Liver (tissue), 9 donors: ENCODE measurements around the gene YTHDF1. TPM values are rescaled to one million over a fixed set of nuclear protein-coding genes. Genes with fewer than 3 reads are reported as not detected.

ENCODE experiments used
- DNase-seq: peaks from one replicate; pipeline ENCODE4 v3.0.0-alpha.2; 2017; ENCODE audit warnings: low spot score
- H3K27ac ChIP-seq, 2 donors: one replicate each; pipeline ENCODE4 v1.7.0; 2013; ENCODE audit warnings: inconsistent platforms in 2 of 2, low read length in 2 of 2, control low read depth in 1 of 2, low read depth in 1 of 2, mild to moderate bottlenecking in 1 of 2
- H3K27me3 ChIP-seq, 4 donors: one replicate each; pipeline versions ENCODE4 v1.6.1 to v1.7.0; 2013; ENCODE audit warnings: low read length in 3 of 4, inconsistent platforms in 1 of 4, mild to moderate bottlenecking in 1 of 4, moderate library complexity in 1 of 4; ENCODE audit not compliant: control insufficient read depth in 4 of 4, insufficient read depth in 4 of 4
- H3K36me3 ChIP-seq, 4 donors: one replicate each; pipeline versions ENCODE4 v1.6.1 to v1.7.0; 2013; ENCODE audit warnings: low read length in 3 of 4, mild to moderate bottlenecking in 3 of 4, low read depth in 1 of 4, moderate library complexity in 1 of 4; ENCODE audit not compliant: control insufficient read depth in 4 of 4, insufficient read depth in 3 of 4
- H3K4me1 ChIP-seq, 4 donors: one replicate each; pipeline versions ENCODE4 v1.6.1 to v1.7.0; 2013; ENCODE audit warnings: low read length in 3 of 4, mild to moderate bottlenecking in 3 of 4, moderate library complexity in 1 of 4; ENCODE audit not compliant: control insufficient read depth in 4 of 4, insufficient read depth in 4 of 4
- H3K4me3 ChIP-seq, 3 donors: one replicate each; pipeline versions ENCODE4 v1.6.1 to v1.7.0; 2013; ENCODE audit warnings: low read length in 3 of 3, control low read depth in 1 of 3, low read depth in 1 of 3, mild to moderate bottlenecking in 1 of 3
- H3K9ac ChIP-seq, 2 donors: one replicate each; pipeline ENCODE4 v1.7.0; 2013; ENCODE audit warnings: low read length in 2 of 2, mild to moderate bottlenecking in 2 of 2, moderate library complexity in 2 of 2, control low read depth in 1 of 2, low read depth in 1 of 2
- H3K9me3 ChIP-seq, 4 donors: one replicate each; pipeline versions ENCODE4 v1.6.1 to v1.7.0; 2013; ENCODE audit warnings: low read length in 3 of 4; ENCODE audit not compliant: control insufficient read depth in 4 of 4
- EGR1 ChIP-seq, 2 donors: IDR thresholded peaks; 2 replicates each; pipeline ENCODE4 v1.6.1; 2016 to 2018; ENCODE audit warnings: antibody characterized with exemption in 2 of 2, low read depth in 2 of 2
- FOXA1 ChIP-seq: IDR thresholded peaks from 2 replicates; pipeline ENCODE4 v1.6.1; 2016; ENCODE audit warnings: antibody characterized with exemption
- FOXA2 ChIP-seq: IDR thresholded peaks from 2 replicates; pipeline ENCODE4 v1.6.1; 2016; ENCODE audit warnings: antibody characterized with exemption
- GABPA ChIP-seq, 2 donors: IDR thresholded peaks in 1 of 2; conservative IDR thresholded peaks in 1 of 2; 2 replicates each; pipeline ENCODE4 v1.6.1; 2016; ENCODE audit warnings: antibody characterized with exemption in 2 of 2, mild to moderate bottlenecking in 1 of 2, moderate library complexity in 1 of 2
- HNF4A ChIP-seq, 2 donors: conservative IDR thresholded peaks; 2 replicates each; pipeline ENCODE4 v1.6.1; 2016; ENCODE audit warnings: antibody characterized with exemption in 2 of 2, mild to moderate bottlenecking in 2 of 2
- HNF4G ChIP-seq: IDR thresholded peaks from 2 replicates; pipeline ENCODE4 v1.6.1; 2016; ENCODE audit warnings: antibody characterized with exemption
- JUND ChIP-seq, 2 donors: IDR thresholded peaks; 2 replicates each; pipeline ENCODE4 v1.6.1; 2016; ENCODE audit warnings: antibody characterized with exemption in 2 of 2
- NR2F2 ChIP-seq: IDR thresholded peaks from 2 replicates; pipeline ENCODE4 v1.6.1; 2016; ENCODE audit warnings: antibody characterized with exemption
- RAD21 ChIP-seq, 2 donors: IDR thresholded peaks; 2 replicates each; pipeline ENCODE4 v1.6.1; 2016; ENCODE audit warnings: antibody characterized with exemption in 2 of 2, mild to moderate bottlenecking in 2 of 2
- SP1 ChIP-seq: IDR thresholded peaks from 2 replicates; pipeline ENCODE4 v1.6.1; 2018; ENCODE audit warnings: antibody characterized with exemption, mild to moderate bottlenecking
- TAF1 ChIP-seq: conservative IDR thresholded peaks from 2 replicates; pipeline ENCODE4 v1.6.1; 2016; ENCODE audit warnings: antibody characterized with exemption, mild to moderate bottlenecking
- YY1 ChIP-seq: IDR thresholded peaks from 2 replicates; pipeline ENCODE4 v1.6.1; 2016; ENCODE audit warnings: antibody characterized with exemption, mild to moderate bottlenecking
- WGBS: extraction: QIAGEN DNeasy Blood & Tissue Kit; methylation state at CpG from one replicate; pipeline ENCODE4 v1.1.7; 2013; 5-methylcytosine and 5-hydroxymethylcytosine counted together
- polyA plus RNA-seq, 2 donors: library from polyadenylated mRNA; stranded (reverse) in 1 of 2; unstranded in 1 of 2; fragments of 200-250 nt in 1 of 2; fragments of >200 nt in 1 of 2; fragmentation: Nextera tagmentation in 1 of 2; extraction: Ambion mirVana in 1 of 2; gene quantifications; one replicate each; pipeline versions ENCODE4 v1.2.1 to v1.2.3, GENCODE V29; 2013 to 2015
- total RNA-seq, 2 donors: library from RNA; depleted of rRNA; stranded (reverse); fragments of >200 nt; gene quantifications; one replicate each; pipeline ENCODE4 v1.2.3, GENCODE V29; 2014
- TF ChIP-seq, protein P1 (sequence below): IDR thresholded peaks from 2 replicates; pipeline ENCODE4 v1.6.1; 2016; ENCODE audit warnings: antibody characterized with exemption
- TF ChIP-seq, protein P2 (sequence below): IDR thresholded peaks from 2 replicates; pipeline ENCODE4 v1.6.1; 2016; ENCODE audit warnings: antibody characterized with exemption
- TF ChIP-seq, protein P3 (sequence below): fragments of 150-350 bp; IDR thresholded peaks from 2 replicates; pipeline ENCODE4 v1.5.1; 2017; ENCODE audit warnings: improper control_type of control experiment, low read depth, low read length; ENCODE audit not compliant: missing input control
- TF ChIP-seq, protein P4 (sequence below): IDR thresholded peaks from 2 replicates; pipeline ENCODE4 v1.6.1; 2016; ENCODE audit warnings: antibody characterized with exemption
- donor health status: healthy.
- donor health status: healthy.
- donor health status: healthy.
- donor health status: healthy.
- donor health status: healthy.

YTHDF1 gene
- total and polyA plus RNA-seq, 4 donors: 6.8 to 19.5 (median 14.9) TPM

DNA sequence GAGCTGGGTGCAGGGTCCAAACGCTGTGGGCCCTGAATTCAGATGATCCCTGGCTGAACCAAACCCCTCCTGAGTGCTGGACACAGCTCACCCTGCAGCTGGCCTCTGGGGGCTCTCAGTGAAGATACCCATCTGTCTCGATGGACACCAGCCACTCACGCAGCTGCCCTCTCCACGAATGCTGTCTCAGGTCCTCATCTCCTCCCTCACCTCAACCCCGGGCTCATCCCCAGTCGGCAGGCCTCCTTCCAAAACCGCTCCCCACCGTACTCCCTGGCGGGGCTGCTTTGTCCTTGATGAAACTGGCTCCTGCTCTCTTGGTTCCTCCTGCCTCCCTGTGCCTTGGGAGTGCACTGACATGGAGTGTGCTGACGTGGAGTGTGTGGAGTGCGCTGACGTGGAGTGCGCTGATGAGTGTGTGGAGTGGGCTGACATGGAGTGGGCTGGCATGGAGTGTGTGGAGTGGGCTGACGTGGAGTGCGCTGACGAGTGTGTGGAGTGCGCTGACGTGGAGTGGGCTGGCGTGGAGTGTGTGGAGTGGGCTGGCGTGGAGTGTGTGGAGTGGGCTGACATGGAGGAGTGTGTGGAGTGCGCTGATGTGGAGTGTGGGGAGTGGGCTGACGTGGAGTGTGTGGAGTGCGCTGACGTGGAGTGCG is 4.1 kb upstream of the YTHDF1 start:
- whole genome bisulfite sequencing: 78% methylated on average over 25 of the region's 25 CpGs
- no peak overlapping the region for H3K4me3 ChIP-seq
- no peaks in the 10 kb centered on the region for H3K27me3 ChIP-seq
- DNase-seq: no peak
- H3K9me3 ChIP-seq: no peaks in the 10 kb centered on the region
- peaks cover 6 to 13% (median 9%) of the 10 kb centered on the region in 4 donors for H3K4me1 ChIP-seq
- no peak overlapping the region for H3K9ac ChIP-seq
- no peak overlapping the region for H3K27ac ChIP-seq
- no peak for TF ChIP-seq JUND (IDR thresholded peaks at IDR 0.05)
- TF ChIP-seq RAD21 (IDR thresholded peaks at IDR 0.05): no peak
- TF ChIP-seq FOXA1: no peak
- TF ChIP-seq, protein P1, sequence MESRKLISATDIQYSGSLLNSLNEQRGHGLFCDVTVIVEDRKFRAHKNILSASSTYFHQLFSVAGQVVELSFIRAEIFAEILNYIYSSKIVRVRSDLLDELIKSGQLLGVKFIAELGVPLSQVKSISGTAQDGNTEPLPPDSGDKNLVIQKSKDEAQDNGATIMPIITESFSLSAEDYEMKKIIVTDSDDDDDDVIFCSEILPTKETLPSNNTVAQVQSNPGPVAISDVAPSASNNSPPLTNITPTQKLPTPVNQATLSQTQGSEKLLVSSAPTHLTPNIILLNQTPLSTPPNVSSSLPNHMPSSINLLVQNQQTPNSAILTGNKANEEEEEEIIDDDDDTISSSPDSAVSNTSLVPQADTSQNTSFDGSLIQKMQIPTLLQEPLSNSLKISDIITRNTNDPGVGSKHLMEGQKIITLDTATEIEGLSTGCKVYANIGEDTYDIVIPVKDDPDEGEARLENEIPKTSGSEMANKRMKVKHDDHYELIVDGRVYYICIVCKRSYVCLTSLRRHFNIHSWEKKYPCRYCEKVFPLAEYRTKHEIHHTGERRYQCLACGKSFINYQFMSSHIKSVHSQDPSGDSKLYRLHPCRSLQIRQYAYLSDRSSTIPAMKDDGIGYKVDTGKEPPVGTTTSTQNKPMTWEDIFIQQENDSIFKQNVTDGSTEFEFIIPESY: no peak
- no peaks in the 10 kb centered on the region for H3K36me3 ChIP-seq

DNA sequence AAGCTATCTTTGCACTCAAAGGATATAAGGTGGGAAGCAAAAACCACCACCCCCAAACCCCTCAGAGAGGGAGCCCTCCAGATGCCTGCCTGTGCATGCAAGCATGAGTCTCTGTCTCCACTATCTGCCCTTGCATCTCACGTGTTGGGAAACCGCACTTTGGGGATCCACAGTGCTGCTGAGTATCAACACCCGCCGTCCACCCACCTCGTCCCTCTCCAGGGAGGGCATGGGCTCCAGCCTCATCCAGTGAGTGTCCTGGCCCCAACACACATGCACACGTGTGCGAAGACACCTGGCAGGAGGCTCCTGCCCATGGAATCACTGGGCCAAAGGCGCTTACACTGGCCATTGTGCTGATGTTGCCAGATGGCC is 3.5 kb upstream of the YTHDF1 start:
- H3K9ac ChIP-seq: no peak overlapping the region
- 76% methylated on average over 8 of the region's 8 CpGs for WGBS
- H3K36me3 ChIP-seq: no peaks in the 10 kb centered on the region

DNA sequence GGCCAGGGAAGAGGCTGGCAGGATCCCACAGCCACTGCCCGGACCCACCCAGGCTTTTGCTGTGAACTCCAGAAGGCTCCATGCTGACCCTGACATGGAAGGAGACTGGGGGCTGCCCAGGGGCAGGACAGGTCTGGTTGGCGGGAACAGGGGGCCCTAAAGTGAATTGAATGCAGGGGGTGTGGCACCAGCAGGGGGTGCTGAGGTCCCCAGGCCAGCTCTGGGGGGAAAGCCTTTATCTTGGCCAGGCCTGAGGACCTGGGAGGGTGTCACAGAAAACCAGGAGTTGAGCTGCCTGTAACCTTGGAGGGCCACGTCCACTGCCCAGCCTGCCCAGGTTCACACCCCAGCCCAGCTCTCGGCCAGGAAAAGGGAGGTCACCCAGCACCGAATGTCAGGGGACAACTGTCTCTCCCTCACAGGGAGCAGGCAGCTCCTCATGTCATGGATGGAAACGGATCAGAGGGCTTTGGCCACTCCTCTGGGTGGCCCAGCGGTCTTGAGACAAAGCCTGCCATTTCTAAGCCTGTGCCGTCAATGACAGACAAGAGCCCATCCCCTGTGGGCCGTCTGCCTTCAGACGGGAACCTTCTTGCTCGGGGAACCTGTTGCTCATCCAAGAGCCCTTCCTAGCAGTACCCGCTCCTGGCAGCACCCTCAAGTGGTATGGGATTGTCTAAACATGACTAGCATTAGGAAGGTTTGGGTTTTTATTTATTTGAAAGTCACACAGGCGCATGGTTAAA is 2.9 kb upstream of the YTHDF1 start:
- DNase-seq: no peak
- 82% methylated on average over 13 of the region's 13 CpGs for WGBS
- H3K9ac ChIP-seq: no peak overlapping the region
- no peaks in the 10 kb centered on the region for H3K27me3 ChIP-seq
- no peaks in the 10 kb centered on the region for H3K9me3 ChIP-seq
- peaks cover 6 to 24% (median 20%) of the 10 kb centered on the region in 4 donors for H3K4me1 ChIP-seq
- H3K4me3 ChIP-seq: no peak overlapping the region
- H3K27ac ChIP-seq: no peak overlapping the region
- H3K36me3 ChIP-seq: peaks cover 0 to 3% (median 0%) of the 10 kb centered on the region in 4 donors
- no peak for TF ChIP-seq JUND (IDR thresholded peaks at IDR 0.05)
- TF ChIP-seq, protein P2, sequence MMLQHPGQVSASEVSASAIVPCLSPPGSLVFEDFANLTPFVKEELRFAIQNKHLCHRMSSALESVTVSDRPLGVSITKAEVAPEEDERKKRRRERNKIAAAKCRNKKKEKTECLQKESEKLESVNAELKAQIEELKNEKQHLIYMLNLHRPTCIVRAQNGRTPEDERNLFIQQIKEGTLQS: no peak
- TF ChIP-seq RAD21 (IDR thresholded peaks at IDR 0.05): no peak
- no peak for TF ChIP-seq FOXA2
- TF ChIP-seq TAF1: no peak
- TF ChIP-seq FOXA1: no peak
- no peak for TF ChIP-seq SP1
- no peak for TF ChIP-seq HNF4A (conservative IDR thresholded peaks at IDR 0.05)
- no peak for TF ChIP-seq YY1
- TF ChIP-seq, protein P3, sequence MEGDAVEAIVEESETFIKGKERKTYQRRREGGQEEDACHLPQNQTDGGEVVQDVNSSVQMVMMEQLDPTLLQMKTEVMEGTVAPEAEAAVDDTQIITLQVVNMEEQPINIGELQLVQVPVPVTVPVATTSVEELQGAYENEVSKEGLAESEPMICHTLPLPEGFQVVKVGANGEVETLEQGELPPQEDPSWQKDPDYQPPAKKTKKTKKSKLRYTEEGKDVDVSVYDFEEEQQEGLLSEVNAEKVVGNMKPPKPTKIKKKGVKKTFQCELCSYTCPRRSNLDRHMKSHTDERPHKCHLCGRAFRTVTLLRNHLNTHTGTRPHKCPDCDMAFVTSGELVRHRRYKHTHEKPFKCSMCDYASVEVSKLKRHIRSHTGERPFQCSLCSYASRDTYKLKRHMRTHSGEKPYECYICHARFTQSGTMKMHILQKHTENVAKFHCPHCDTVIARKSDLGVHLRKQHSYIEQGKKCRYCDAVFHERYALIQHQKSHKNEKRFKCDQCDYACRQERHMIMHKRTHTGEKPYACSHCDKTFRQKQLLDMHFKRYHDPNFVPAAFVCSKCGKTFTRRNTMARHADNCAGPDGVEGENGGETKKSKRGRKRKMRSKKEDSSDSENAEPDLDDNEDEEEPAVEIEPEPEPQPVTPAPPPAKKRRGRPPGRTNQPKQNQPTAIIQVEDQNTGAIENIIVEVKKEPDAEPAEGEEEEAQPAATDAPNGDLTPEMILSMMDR: no peak
- TF ChIP-seq GABPA (IDR thresholded peaks at IDR 0.05 in 1 of 2, conservative IDR thresholded peaks at IDR 0.05 in 1 of 2): no peak
- TF ChIP-seq NR2F2: no peak
- TF ChIP-seq, protein P4, sequence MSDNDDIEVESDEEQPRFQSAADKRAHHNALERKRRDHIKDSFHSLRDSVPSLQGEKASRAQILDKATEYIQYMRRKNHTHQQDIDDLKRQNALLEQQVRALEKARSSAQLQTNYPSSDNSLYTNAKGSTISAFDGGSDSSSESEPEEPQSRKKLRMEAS: no peak
- TF ChIP-seq EGR1 (IDR thresholded peaks at IDR 0.05; ENCODE audit: low read depth in 2 of 2): no peak
- TF ChIP-seq, protein P1: no peak

More for the DNA sequence above, 3.5 kb upstream of the YTHDF1 start:
- Histone ChIP-seq H3K27ac (no peak overlapping the region), H3K27me3 (no peaks in the 10 kb centered on the region), H3K9me3 (no peaks in the 10 kb centered on the region), H3K4me1 (peaks cover 6 to 19% (median 14%) of the 10 kb centered on the region in 4 donors), H3K4me3 (no peak overlapping the region)
- no peak for TF ChIP-seq HNF4G
- TF ChIP-seq, protein P1: no peak
- TF ChIP-seq TAF1: no peak
- no peak for TF ChIP-seq GABPA (IDR thresholded peaks at IDR 0.05 in 1 of 2, conservative IDR thresholded peaks at IDR 0.05 in 1 of 2)
- TF ChIP-seq HNF4A (conservative IDR thresholded peaks at IDR 0.05): no peak
- DNase-seq: no peak
